ENCODE data around the gene CSF2RB.

The CSF2RB gene

GRCh38 chr22:36924151-36924698, 10.8 kb downstream of the CSF2RB start:
- H3K27ac ChIP-seq (ENCODE audit: insufficient read depth in 1 of 2, low read depth in 1 of 2, low read length in 2 of 2, poor library complexity in 1 of 2, severe bottlenecking in 2 of 2), result no peak overlapping the region
- no peaks in the 10 kb centered on the region for H3K27me3 ChIP-seq (replicated peaks in 2 of 5; ENCODE audit: control insufficient read depth in 4 of 5, insufficient read depth in 5 of 5, low read length in 4 of 5)
- CTCF ChIA-PET, result interaction anchor here (0.6 kb wide), 1 partner anchor 17 kb away, joined by 3 read pairs; no protein-coding TSS in a partner anchor
- H3K4me1 ChIP-seq (ENCODE audit: control extremely low read depth in 1 of 4, control insufficient read depth in 4 of 4, insufficient read depth in 4 of 4, low read length in 3 of 4), result peaks cover 0 to 41% (median 18%) of the 10 kb centered on the region in 4 experiments
- POLR2A ChIA-PET, result no interaction called here
- H3K9me3 ChIP-seq (ENCODE audit: control extremely low read depth in 1 of 5, control insufficient read depth in 4 of 5, insufficient read depth in 2 of 5, low read depth in 1 of 5, low read length in 4 of 5), result no peaks in the 10 kb centered on the region
- DNase-seq, result no peak
- no peak overlapping the region for H3K4me3 ChIP-seq (ENCODE audit: control insufficient read depth in 1 of 7, extremely low read depth in 1 of 7, insufficient read depth in 4 of 7, low read depth in 2 of 7, low read length in 6 of 7)
- 99% methylated on average over 8 of the region's 8 CpGs for WGBS (ENCODE audit: insufficient coverage)
- peaks cover 0 to 69% (median 45%) of the 10 kb centered on the region in 4 experiments for H3K36me3 ChIP-seq (ENCODE audit: control insufficient read depth in 4 of 4, insufficient read depth in 4 of 4, low read length in 3 of 4)

GRCh38 chr22:36925388-36926290, 12.2 kb downstream of the CSF2RB start:
- CTCF ChIA-PET, result no interaction called here

GRCh38 chr22:36926309-36926708, 12.9 kb downstream of the CSF2RB start:
- H3K27me3 ChIP-seq (replicated peaks in 2 of 5; ENCODE audit: control insufficient read depth in 4 of 5, insufficient read depth in 5 of 5, low read length in 4 of 5), result no peaks in the 10 kb centered on the region
- WGBS (ENCODE audit: insufficient coverage), result 100% methylated on average over 3 of the region's 6 CpGs
- POLR2A ChIA-PET, result no interaction called here
- CTCF ChIA-PET, result no interaction called here
- H3K9me3 ChIP-seq (ENCODE audit: control extremely low read depth in 1 of 5, control insufficient read depth in 4 of 5, insufficient read depth in 2 of 5, low read depth in 1 of 5, low read length in 4 of 5), result no peaks in the 10 kb centered on the region
- peaks cover 0 to 30% (median 12%) of the 10 kb centered on the region in 4 experiments for H3K4me1 ChIP-seq (ENCODE audit: control extremely low read depth in 1 of 4, control insufficient read depth in 4 of 4, insufficient read depth in 4 of 4, low read length in 3 of 4)
- H3K4me3 ChIP-seq (ENCODE audit: control insufficient read depth in 1 of 7, extremely low read depth in 1 of 7, insufficient read depth in 4 of 7, low read depth in 2 of 7, low read length in 6 of 7), result no peak overlapping the region
- peaks cover 0 to 83% (median 50%) of the 10 kb centered on the region in 4 experiments for H3K36me3 ChIP-seq (ENCODE audit: control insufficient read depth in 4 of 4, insufficient read depth in 4 of 4, low read length in 3 of 4)
- no peak overlapping the region for H3K27ac ChIP-seq (ENCODE audit: insufficient read depth in 1 of 2, low read depth in 1 of 2, low read length in 2 of 2, poor library complexity in 1 of 2, severe bottlenecking in 2 of 2)
- no peak for DNase-seq

More at GRCh38 chr22:36925388-36926290, 12.2 kb downstream of the CSF2RB start:
- WGBS (ENCODE audit: insufficient coverage), result 96% methylated on average over 13 of the region's 19 CpGs
- H3K27ac ChIP-seq (ENCODE audit: insufficient read depth in 1 of 2, low read depth in 1 of 2, low read length in 2 of 2, poor library complexity in 1 of 2, severe bottlenecking in 2 of 2), result no peak overlapping the region
- H3K27me3 ChIP-seq (replicated peaks in 2 of 5; ENCODE audit: control insufficient read depth in 4 of 5, insufficient read depth in 5 of 5, low read length in 4 of 5), result no peaks in the 10 kb centered on the region
- no peak overlapping the region for H3K4me3 ChIP-seq (ENCODE audit: control insufficient read depth in 1 of 7, extremely low read depth in 1 of 7, insufficient read depth in 4 of 7, low read depth in 2 of 7, low read length in 6 of 7)
- POLR2A ChIA-PET, result no interaction called here
- no peaks in the 10 kb centered on the region for H3K9me3 ChIP-seq (ENCODE audit: control extremely low read depth in 1 of 5, control insufficient read depth in 4 of 5, insufficient read depth in 2 of 5, low read depth in 1 of 5, low read length in 4 of 5)
- H3K36me3 ChIP-seq (ENCODE audit: control insufficient read depth in 4 of 4, insufficient read depth in 4 of 4, low read length in 3 of 4), result peaks cover 0 to 78% (median 47%) of the 10 kb centered on the region in 4 experiments
- H3K4me1 ChIP-seq (ENCODE audit: control extremely low read depth in 1 of 4, control insufficient read depth in 4 of 4, insufficient read depth in 4 of 4, low read length in 3 of 4), result peaks cover 0 to 37% (median 18%) of the 10 kb centered on the region in 4 experiments
- DNase-seq, result no peak

GRCh38 chr22:36926721-36927435, 13.4 kb downstream of the CSF2RB start:
- WGBS (ENCODE audit: insufficient coverage), result 96% methylated on average over 13 of the region's 14 CpGs
- no peak overlapping the region for H3K4me3 ChIP-seq (ENCODE audit: control insufficient read depth in 1 of 7, extremely low read depth in 1 of 7, insufficient read depth in 4 of 7, low read depth in 2 of 7, low read length in 6 of 7)
- no peak overlapping the region for H3K27ac ChIP-seq (ENCODE audit: insufficient read depth in 1 of 2, low read depth in 1 of 2, low read length in 2 of 2, poor library complexity in 1 of 2, severe bottlenecking in 2 of 2)
- H3K27me3 ChIP-seq (replicated peaks in 2 of 5; ENCODE audit: control insufficient read depth in 4 of 5, insufficient read depth in 5 of 5, low read length in 4 of 5), result no peaks in the 10 kb centered on the region
- CTCF ChIA-PET, result interaction anchor here (0.7 kb wide), 1 partner anchor 48 kb away, joined by 3 read pairs; no protein-coding TSS in a partner anchor
- POLR2A ChIA-PET, result no interaction called here
- peaks cover 0 to 83% (median 52%) of the 10 kb centered on the region in 4 experiments for H3K36me3 ChIP-seq (ENCODE audit: control insufficient read depth in 4 of 4, insufficient read depth in 4 of 4, low read length in 3 of 4)
- no peaks in the 10 kb centered on the region for H3K9me3 ChIP-seq (ENCODE audit: control extremely low read depth in 1 of 5, control insufficient read depth in 4 of 5, insufficient read depth in 2 of 5, low read depth in 1 of 5, low read length in 4 of 5)
- DNase-seq, result no peak
- H3K4me1 ChIP-seq (ENCODE audit: control extremely low read depth in 1 of 4, control insufficient read depth in 4 of 4, insufficient read depth in 4 of 4, low read length in 3 of 4), result peaks cover 0 to 24% (median 6%) of the 10 kb centered on the region in 4 experiments

- POLR2A ChIA-PET, result no interaction called here
- H3K9me3 ChIP-seq (ENCODE audit: control extremely low read depth in 1 of 5, control insufficient read depth in 4 of 5, insufficient read depth in 2 of 5, low read depth in 1 of 5, low read length in 4 of 5), result no peaks in the 10 kb centered on the region
- H3K27ac ChIP-seq (ENCODE audit: insufficient read depth in 1 of 2, low read depth in 1 of 2, low read length in 2 of 2, poor library complexity in 1 of 2, severe bottlenecking in 2 of 2), result no peak overlapping the region
- peaks cover 0 to 82% (median 55%) of the 10 kb centered on the region in 4 experiments for H3K36me3 ChIP-seq (ENCODE audit: control insufficient read depth in 4 of 4, insufficient read depth in 4 of 4, low read length in 3 of 4)
- CTCF ChIA-PET, result no interaction called here
- no peaks in the 10 kb centered on the region for H3K27me3 ChIP-seq (replicated peaks in 2 of 5; ENCODE audit: control insufficient read depth in 4 of 5, insufficient read depth in 5 of 5, low read length in 4 of 5)
- peaks cover 0 to 17% (median 0%) of the 10 kb centered on the region in 4 experiments for H3K4me1 ChIP-seq (ENCODE audit: control extremely low read depth in 1 of 4, control insufficient read depth in 4 of 4, insufficient read depth in 4 of 4, low read length in 3 of 4)
- 95% methylated on average over 3 of the region's 3 CpGs for WGBS (ENCODE audit: insufficient coverage)
- H3K4me3 ChIP-seq (ENCODE audit: control insufficient read depth in 1 of 7, extremely low read depth in 1 of 7, insufficient read depth in 4 of 7, low read depth in 2 of 7, low read length in 6 of 7), result no peak overlapping the region
- no peak for DNase-seq
These were observed 14.2 kb downstream of the CSF2RB start for GRCh38 chr22:36927671-36928070.

GRCh38 chr22:36928196-36928595, 14.8 kb downstream of the CSF2RB start:
- WGBS (ENCODE audit: insufficient coverage), result 98% methylated on average over 8 of the region's 9 CpGs
- H3K9me3 ChIP-seq (ENCODE audit: control extremely low read depth in 1 of 5, control insufficient read depth in 4 of 5, insufficient read depth in 2 of 5, low read depth in 1 of 5, low read length in 4 of 5), result no peaks in the 10 kb centered on the region
- H3K36me3 ChIP-seq (ENCODE audit: control insufficient read depth in 4 of 4, insufficient read depth in 4 of 4, low read length in 3 of 4), result peaks cover 0 to 79% (median 56%) of the 10 kb centered on the region in 4 experiments
- POLR2A ChIA-PET, result no interaction called here
- no peak overlapping the region for H3K4me3 ChIP-seq (ENCODE audit: control insufficient read depth in 1 of 7, extremely low read depth in 1 of 7, insufficient read depth in 4 of 7, low read depth in 2 of 7, low read length in 6 of 7)
- no peak overlapping the region for H3K27ac ChIP-seq (ENCODE audit: insufficient read depth in 1 of 2, low read depth in 1 of 2, low read length in 2 of 2, poor library complexity in 1 of 2, severe bottlenecking in 2 of 2)
- CTCF ChIA-PET, result no interaction called here
- H3K27me3 ChIP-seq (replicated peaks in 2 of 5; ENCODE audit: control insufficient read depth in 4 of 5, insufficient read depth in 5 of 5, low read length in 4 of 5), result no peaks in the 10 kb centered on the region
- DNase-seq, result no peak
- peaks cover 0 to 11% (median 0%) of the 10 kb centered on the region in 4 experiments for H3K4me1 ChIP-seq (ENCODE audit: control extremely low read depth in 1 of 4, control insufficient read depth in 4 of 4, insufficient read depth in 4 of 4, low read length in 3 of 4)

Measured in common myeloid progenitor, CD34-positive (primary cell).